Erythroblast (primary cell): ENCODE results near the gene CTNNBIP1.

Experiments
- GATA1 ChIP-seq: IDR thresholded peaks from 2 replicates; pipeline ENCODE4 v1.6.1; 2011; ENCODE audit warnings: low read depth, mild to moderate bottlenecking, control low read depth, low read length, moderate library complexity
- POLR2A ChIP-seq: IDR thresholded peaks from 2 replicates; pipeline ENCODE4 v1.6.1; 2011; ENCODE audit warnings: mild to moderate bottlenecking, low read length

GRCh38 chr1:9842781-9843575 is 67.1 kb downstream of the CTNNBIP1 start:
- TF ChIP-seq POLR2A = no peak
- no peak for TF ChIP-seq GATA1
